Measurements from ENCODE around the gene PCBP3. TPM values are rescaled to one million over a fixed set of nuclear protein-coding genes. Genes with fewer than 3 reads are reported as not detected.
"Not testable (repeated sequence)": the region's sequence is repeated elsewhere in the genome, so short reads cannot be mapped to it uniquely, and the experiment has no call there.

Gene PCBP3
- polyA plus RNA-seq, 1 experiment = 1.6 TPM

GRCh38 chr21:45830720-45831366 lies 187.3 kb downstream of the PCBP3 start:
- H3K4me3 ChIP-seq (ENCODE audit: low read depth, low read length) = no peak overlapping the region
- no peak overlapping the region for H3K27ac ChIP-seq (ENCODE audit: low read depth, low read length)
- no peaks in the 10 kb centered on the region for H3K27me3 ChIP-seq (ENCODE audit: control insufficient read depth, insufficient read depth, low read length)
- peaks cover 15% of the 10 kb centered on the region for H3K9me3 ChIP-seq (ENCODE audit: control insufficient read depth, insufficient read depth, low read length)
- ChIA-PET CTCF (interaction anchor here (0.7 kb wide), 1 partner anchor 10 kb away, joined by 3 read pairs; no protein-coding TSS in a partner anchor), POLR2A (interaction anchor here (0.6 kb wide), 1 partner anchor 281 kb away, joined by 3 read pairs; no protein-coding TSS in a partner anchor)
- no peak for TF ChIP-seq CTCF (IDR thresholded peaks at IDR 0.05; ENCODE audit: low read depth, low read length)
- DNase-seq (ENCODE audit: low read depth, low spot score) = no peak

GRCh38 chr21:45831991-45832740 lies 188.6 kb downstream of the PCBP3 start:
- Histone ChIP-seq H3K27ac (ENCODE audit: low read depth, low read length) (peak overlapping the region; percentile 31), H3K27me3 (ENCODE audit: control insufficient read depth, insufficient read depth, low read length) (no peaks in the 10 kb centered on the region), H3K9me3 (ENCODE audit: control insufficient read depth, insufficient read depth, low read length) (peaks cover 15% of the 10 kb centered on the region), H3K4me3 (ENCODE audit: low read depth, low read length) (no peak overlapping the region)
- ChIA-PET POLR2A (interaction anchor here (0.6 kb wide), 1 partner anchor 135 kb away, joined by 3 read pairs; no protein-coding TSS in a partner anchor), CTCF (no interaction called here)
- peak; percentile 39 for DNase-seq (ENCODE audit: low read depth, low spot score)
- TF ChIP-seq CTCF (IDR thresholded peaks at IDR 0.05; ENCODE audit: low read depth, low read length) = no peak

GRCh38 chr21:45832741-45833235 lies 189.3 kb downstream of the PCBP3 start:
- H3K9me3 ChIP-seq (ENCODE audit: control insufficient read depth, insufficient read depth, low read length) = peaks cover 19% of the 10 kb centered on the region
- DNase-seq (ENCODE audit: low read depth, low spot score); H3K4me3 ChIP-seq (ENCODE audit: low read depth, low read length); CTCF ChIA-PET; H3K27me3 ChIP-seq (ENCODE audit: control insufficient read depth, insufficient read depth, low read length): not testable (repeated sequence)
- H3K27ac ChIP-seq (ENCODE audit: low read depth, low read length) = peak overlapping the region; percentile 61
- POLR2A ChIA-PET = interaction anchor here (0.6 kb wide), 1 partner anchor 134 kb away, joined by 3 read pairs; no protein-coding TSS in a partner anchor

GRCh38 chr21:45833414-45833813 lies 189.9 kb downstream of the PCBP3 start:
- Histone ChIP-seq H3K4me3 (ENCODE audit: low read depth, low read length) (no peak overlapping the region), H3K27me3 (ENCODE audit: control insufficient read depth, insufficient read depth, low read length) (no peaks in the 10 kb centered on the region), H3K27ac (ENCODE audit: low read depth, low read length) (no peak overlapping the region), H3K9me3 (ENCODE audit: control insufficient read depth, insufficient read depth, low read length) (peaks cover 19% of the 10 kb centered on the region)
- ChIA-PET CTCF (interaction anchor here (0.5 to 1.5 kb wide), 2 partner anchors 12 to 13 kb away, joined by 3 read pairs; no protein-coding TSS in a partner anchor), POLR2A (interaction anchor here (0.8 kb wide), 1 partner anchor 14 kb away, joined by 3 read pairs; no protein-coding TSS in a partner anchor)
- no peak for TF ChIP-seq CTCF (IDR thresholded peaks at IDR 0.05; ENCODE audit: low read depth, low read length)
- no peak for DNase-seq (ENCODE audit: low read depth, low spot score)

DNA sequence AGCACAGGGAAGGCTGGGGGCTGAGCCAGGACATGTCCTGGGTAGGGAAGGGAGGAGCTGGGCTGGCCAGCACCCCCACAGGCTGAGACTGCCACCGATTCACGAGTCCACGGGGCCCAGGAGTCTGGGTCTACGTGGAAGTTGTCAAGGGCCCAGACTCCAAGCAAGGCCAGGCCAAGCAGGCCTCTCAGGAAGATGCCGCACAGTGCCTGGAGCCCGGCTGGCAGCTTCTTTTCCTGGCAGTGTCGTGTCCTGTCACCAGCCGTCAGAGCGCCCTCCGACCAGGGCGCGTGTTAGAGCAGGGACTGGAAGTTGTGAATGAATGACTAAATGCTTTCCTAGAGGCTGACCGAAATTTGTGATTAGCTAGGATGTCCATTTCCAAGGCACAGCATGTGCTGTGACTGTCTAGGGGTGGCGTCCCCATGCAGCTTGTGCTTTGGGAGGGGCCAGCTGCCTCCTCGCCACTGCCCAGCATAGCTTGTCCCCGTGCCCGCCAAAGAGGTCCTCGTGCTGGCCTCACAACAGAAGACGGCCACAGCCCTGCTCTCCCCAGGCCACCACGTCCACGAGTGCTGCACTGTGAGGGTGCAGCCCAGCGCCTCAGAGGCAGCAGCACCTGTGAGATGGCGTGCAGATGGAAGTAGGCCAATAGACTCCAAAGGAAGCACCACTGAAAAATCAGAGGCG lies 190.6 kb downstream of the PCBP3 start:
- no peak for DNase-seq (ENCODE audit: low read depth, low spot score)
- CTCF ChIA-PET = interaction anchor here (1.5 kb wide), 1 partner anchor 12 kb away, joined by 3 read pairs; no protein-coding TSS in a partner anchor
- H3K27ac ChIP-seq (ENCODE audit: low read depth, low read length) = no peak overlapping the region
- H3K4me3 ChIP-seq (ENCODE audit: low read depth, low read length) = no peak overlapping the region
- no peak for TF ChIP-seq CTCF (IDR thresholded peaks at IDR 0.05; ENCODE audit: low read depth, low read length)
- H3K9me3 ChIP-seq (ENCODE audit: control insufficient read depth, insufficient read depth, low read length) = peaks cover 19% of the 10 kb centered on the region
- H3K27me3 ChIP-seq (ENCODE audit: control insufficient read depth, insufficient read depth, low read length) = no peaks in the 10 kb centered on the region
- POLR2A ChIA-PET = interaction anchor here (0.8 kb wide), 1 partner anchor 15 kb away, joined by 3 read pairs; no protein-coding TSS in a partner anchor
